Body of pancreas (tissue), 4 donors: ENCODE results near the gene NTPCR. TPM values are rescaled to one million over a fixed set of nuclear protein-coding genes. Genes with fewer than 3 reads are reported as not detected.

Experiments used
- ATAC-seq: fragments of 150-250 bp; one replicate; pipeline ENCODE4 v1.9.1; 2016
- DNase-seq, 4 donors: peaks; one replicate each; pipeline ENCODE4 v3.0.0-alpha.2; 2019
- H3K27ac ChIP-seq, 4 donors: fragments of 200-600 bp; sonication (generic); 1 replicate in 3 of 4; 2 replicates in 1 of 4; pipeline versions ENCODE4 v1.5.1 to v1.6.1; 2016 to 2019; ENCODE audit warnings: mild to moderate bottlenecking in 1 of 4, mixed read lengths in 1 of 4, moderate library complexity in 1 of 4
- H3K27me3 ChIP-seq, 2 donors: fragments of 200-600 bp; sonication (generic); one replicate each; pipeline ENCODE4 v1.6.0; 2016; ENCODE audit warnings: mild to moderate bottlenecking in 1 of 2
- H3K36me3 ChIP-seq, 2 donors: fragments of 200-600 bp; sonication (generic); replicated peaks in 1 of 2; 2 replicates each; pipeline ENCODE4 v1.5.1; 2016; ENCODE audit warnings: low read depth in 2 of 2; ENCODE audit not compliant: insufficient read depth in 1 of 2
- H3K4me1 ChIP-seq: fragments of 200-600 bp; sonication (generic); one replicate; pipeline ENCODE4 v1.6.0; 2016
- H3K4me3 ChIP-seq, 2 donors: fragments of 200-600 bp; sonication (generic); 1 replicate in 1 of 2; 2 replicates in 1 of 2; pipeline ENCODE4 v1.5.1; 2016 to 2019
- H3K9me3 ChIP-seq, 3 donors: fragments of 200-600 bp; sonication (generic); 1 replicate in 2 of 3; 2 replicates in 1 of 3; pipeline ENCODE4 v1.5.1; 2016
- CTCF ChIP-seq, 7 experiments: fragments of 450-650 bp in 4 of 7; fragments of 200-600 bp in 3 of 7; sonication (generic) in 3 of 7; IDR thresholded peaks; one replicate each; pipeline ENCODE4 v1.5.1; 2016 to 2019; ENCODE audit warnings: antibody characterized with exemption in 7 of 7
- POLR2A ChIP-seq, 3 donors: fragments of 450-650 bp; IDR thresholded peaks; one replicate each; pipeline ENCODE4 v1.6.1; 2016; ENCODE audit warnings: antibody characterized with exemption in 3 of 3, mild to moderate bottlenecking in 2 of 3
- WGBS, 2 donors: methylation state at CpG; one replicate each; pipeline ENCODE4 v1.1.5; 2017; 5-methylcytosine and 5-hydroxymethylcytosine counted together
- intact Hi-C: fragments of 100-400 bp; cut with DNase I; formaldehyde crosslinking; loops from one replicate; pipeline ENCODE4 v1.15.1; 2023
- total RNA-seq, 2 donors: library from RNA; depleted of rRNA; stranded (reverse); fragments of >200 nt; gene quantifications; one replicate each; pipeline ENCODE4 v1.1.0, GENCODE V29; 2016

NTPCR gene
- total RNA-seq, 2 donors from 2014 or later: 8.2 to 14.3 TPM

- Histone ChIP-seq H3K4me1 (no peaks in the 10 kb centered on the region), H3K9me3 (no peaks in the 10 kb centered on the region), H3K4me3 (no peak overlapping the region), H3K27ac (no peak overlapping the region), H3K27me3 (no peaks in the 10 kb centered on the region), H3K36me3 (peaks cover 2 to 3% of the 10 kb centered on the region in 2 donors)
- TF ChIP-seq POLR2A (IDR thresholded peaks at IDR 0.05) (no peak), CTCF (IDR thresholded peaks at IDR 0.05) (no peak)
- WGBS, 2 donors: 94 to 95% methylated on average over 6 of the region's 6 CpGs
- intact Hi-C loops: no loop called here
- no peak for ATAC-seq
- DNase-seq: no peak
Measured at GRCh38 chr1:232965912-232966217, 15.5 kb downstream of the NTPCR start.

- Histone ChIP-seq H3K9me3 (no peaks in the 10 kb centered on the region), H3K36me3 (peaks cover 5 to 6% of the 10 kb centered on the region in 2 donors), H3K27me3 (no peaks in the 10 kb centered on the region), H3K4me1 (no peaks in the 10 kb centered on the region), H3K27ac (no peak overlapping the region), H3K4me3 (no peak overlapping the region)
- ATAC-seq (peak; percentile 40), DNase-seq (peak in 3 of 4 donors; percentile 17 to 46 (median 36))
- TF ChIP-seq POLR2A (IDR thresholded peaks at IDR 0.05): no peak
- no peak for TF ChIP-seq CTCF (IDR thresholded peaks at IDR 0.05)
- 35 to 41% methylated on average over 4 of the region's 4 CpGs for WGBS, 2 donors
- intact Hi-C loops: no loop called here
Measured at GRCh38 chr1:232966663-232967062, 16.3 kb downstream of the NTPCR start.

GRCh38 chr1:232968391-232968790 is 18.0 kb downstream of the NTPCR start:
- DNase-seq (no peak), ATAC-seq (no peak)
- Histone ChIP-seq H3K4me1 (no peaks in the 10 kb centered on the region), H3K27ac (no peak overlapping the region), H3K27me3 (no peaks in the 10 kb centered on the region), H3K4me3 (no peak overlapping the region), H3K9me3 (no peaks in the 10 kb centered on the region), H3K36me3 (peaks cover 6 to 7% of the 10 kb centered on the region in 2 donors)
- intact Hi-C loops: no loop called here
- WGBS, 2 donors: 86 to 88% methylated on average over 5 of the region's 5 CpGs
- TF ChIP-seq CTCF (IDR thresholded peaks at IDR 0.05) (no peak), POLR2A (IDR thresholded peaks at IDR 0.05) (no peak)

GRCh38 chr1:232968965-232969364 is 18.6 kb downstream of the NTPCR start:
- Histone ChIP-seq H3K36me3 (peaks cover 6 to 7% of the 10 kb centered on the region in 2 donors), H3K27me3 (no peaks in the 10 kb centered on the region), H3K4me1 (no peaks in the 10 kb centered on the region), H3K4me3 (no peak overlapping the region), H3K27ac (no peak overlapping the region), H3K9me3 (no peaks in the 10 kb centered on the region)
- TF ChIP-seq POLR2A (IDR thresholded peaks at IDR 0.05): no peak
- TF ChIP-seq CTCF (IDR thresholded peaks at IDR 0.05): no peak
- WGBS, 2 donors: 81 to 93% methylated on average over 3 of the region's 3 CpGs
- ATAC-seq (no peak), DNase-seq (peak in 3 of 4 donors; percentile 22 to 66 (median 28))
- intact Hi-C loops: no loop called here

- H3K36me3 ChIP-seq: peaks cover 6 to 7% of the 10 kb centered on the region in 2 donors
- H3K27me3 ChIP-seq: no peaks in the 10 kb centered on the region
- no peaks in the 10 kb centered on the region for H3K9me3 ChIP-seq
- H3K4me1 ChIP-seq: peaks cover 6% of the 10 kb centered on the region
- no peak for DNase-seq
- H3K27ac ChIP-seq: no peak overlapping the region
- H3K4me3 ChIP-seq: no peak overlapping the region
- intact Hi-C loops: no loop called here
- no peak for ATAC-seq
- 86 to 90% methylated on average over 5 of the region's 5 CpGs for WGBS, 2 donors
- no peak for TF ChIP-seq CTCF (IDR thresholded peaks at IDR 0.05)
- no peak for TF ChIP-seq POLR2A (IDR thresholded peaks at IDR 0.05)
Measured at GRCh38 chr1:232969799-232970198, 19.4 kb downstream of the NTPCR start.
